A673 (cell line): Measurements from ENCODE around the gene GALNT2. TPM values are rescaled to one million over a fixed set of nuclear protein-coding genes. Genes with fewer than 3 reads are reported as not detected.

Experiments
- BruUV-seq: library from RNA; stranded (reverse); fragments of 400-500 nt; replicated peaks from 2 replicates; lab custom pipeline; 2021; lab: Mats Ljungman, UMichigan
- CTCF ChIA-PET: fragments of 300-600 bp; sonication (Branson Sonifier 250); formaldehyde crosslinking; loops from one replicate; lab custom pipeline; 2022; ENCODE audit warnings: antibody characterized with exemption; lab: Charles Lee
- POLR2A ChIA-PET: fragments of 300-600 bp; sonication (Branson Sonifier 250); formaldehyde crosslinking; loops from one replicate; lab custom pipeline; 2022; ENCODE audit warnings: antibody characterized with exemption; ENCODE audit not compliant: low non-redundant PET; lab: Charles Lee
- DNase-seq: peaks from one replicate; pipeline ENCODE4 v3.0.0-alpha.2; 2015; ENCODE audit warnings: low spot score
- H3K27ac ChIP-seq: fragments of 200-600 bp; sonication (generic); 2 replicates; pipeline ENCODE4 v1.5.1; 2016; ENCODE audit warnings: mixed run types, low read depth, mild to moderate bottlenecking, mixed read lengths, antibody characterized with exemption, low read length; ENCODE audit not compliant: poor library complexity, severe bottlenecking
- H3K27me3 ChIP-seq: fragments of 200-600 bp; sonication (generic); replicated peaks from 2 replicates; pipeline ENCODE4 v1.6.1; 2017; ENCODE audit warnings: mixed run types, low read depth, mild to moderate bottlenecking, mixed read lengths, antibody characterized with exemption, low read length; ENCODE audit not compliant: insufficient read depth, poor library complexity
- H3K36me3 ChIP-seq: fragments of 200-600 bp; sonication (generic); 2 replicates; pipeline ENCODE4 v1.6.1; 2016; ENCODE audit warnings: mixed run types, mild to moderate bottlenecking, mixed read lengths, antibody characterized with exemption, low read length; ENCODE audit not compliant: insufficient read depth, poor library complexity, severe bottlenecking
- H3K4me1 ChIP-seq: fragments of 200-600 bp; sonication (generic); 2 replicates; pipeline ENCODE4 v1.6.1; 2017; ENCODE audit warnings: mixed run types, mild to moderate bottlenecking, mixed read lengths, antibody characterized with exemption, low read length; ENCODE audit not compliant: insufficient read depth, poor library complexity, severe bottlenecking
- H3K4me3 ChIP-seq: fragments of 200-600 bp; sonication (generic); 2 replicates; pipeline ENCODE4 v1.5.1; 2016; ENCODE audit warnings: low read depth, mixed run types, mild to moderate bottlenecking, mixed read lengths, low read length; ENCODE audit not compliant: poor library complexity, severe bottlenecking
- H3K9me3 ChIP-seq: fragments of 200-600 bp; sonication (generic); 2 replicates; pipeline ENCODE4 v1.6.1; 2016; ENCODE audit warnings: mixed run types, low read depth, mild to moderate bottlenecking, mixed read lengths, antibody characterized with exemption, low read length; ENCODE audit not compliant: poor library complexity, severe bottlenecking
- CTCF ChIP-seq: fragments of 300-800, 200-600 bp; sonication (generic); conservative IDR thresholded peaks from 2 replicates; pipeline ENCODE4 v1.5.1; 2017; ENCODE audit warnings: low read depth, mild to moderate bottlenecking, antibody characterized with exemption, low read length, moderate library complexity, mixed read lengths
- EZH2 ChIP-seq: fragments of 200-600 bp; sonication (generic); IDR thresholded peaks from 2 replicates; pipeline ENCODE4 v1.6.1; 2017; ENCODE audit warnings: borderline replicate concordance, low read depth, mild to moderate bottlenecking, mixed read lengths, antibody characterized with exemption, low read length; ENCODE audit not compliant: poor library complexity, severe bottlenecking
- intact Hi-C: fragments of 100-400 bp; cut with micrococcal nuclease; formaldehyde crosslinking; loops from one replicate; pipeline ENCODE4 v1.10.0; 2022; ENCODE audit not compliant: unreplicated experiment
- total RNA-seq: library from RNA; stranded (reverse); gene quantifications from 2 replicates; pipeline ENCODE4 v1.2.3, GENCODE V29; 2021

The GALNT2 gene
- total RNA-seq, 1 experiment from 2014 or later, result 94.6 TPM

GRCh38 chr1:230067419-230067870 is 407 bp downstream of the GALNT2 start:
- Histone ChIP-seq H3K4me3 (peak overlapping the region; percentile 96), H3K27me3 (no peaks in the 10 kb centered on the region), H3K27ac (peak overlapping the region; percentile 79), H3K4me1 (peaks cover 21% of the 10 kb centered on the region), H3K36me3 (no peaks in the 10 kb centered on the region), H3K9me3 (peaks cover under 1% of the 10 kb centered on the region)
- peak; percentile 42 for DNase-seq
- no peak for TF ChIP-seq CTCF
- no peak for TF ChIP-seq EZH2
- intact Hi-C loops, result loop anchor here (10.0 kb wide), 1 partner anchor 167 kb away; no protein-coding TSS in a partner anchor
- no TSS peak for BruUV-seq
- ChIA-PET POLR2A (interaction anchor here (0.7 kb wide), 1 partner anchor 40 kb away, joined by 3 read pairs; no protein-coding TSS in a partner anchor), CTCF (no interaction called here)

GRCh38 chr1:230067871-230068620 is 1.0 kb downstream of the GALNT2 start:
- Histone ChIP-seq H3K36me3 (no peaks in the 10 kb centered on the region), H3K4me3 (peak overlapping the region; percentile 96), H3K27ac (peak overlapping the region; percentile 79), H3K9me3 (no peaks in the 10 kb centered on the region), H3K27me3 (no peaks in the 10 kb centered on the region), H3K4me1 (peaks cover 27% of the 10 kb centered on the region)
- ChIA-PET POLR2A (no interaction called here), CTCF (no interaction called here)
- TF ChIP-seq EZH2 (no peak), CTCF (peak; percentile 21; the same call in 1 of the 2 replicates)
- no TSS peak for BruUV-seq
- DNase-seq, result peak; percentile 38
- intact Hi-C loops, result loop anchor here (2.0 to 10.0 kb wide), 2 partner anchors 99 to 167 kb away; no protein-coding TSS in a partner anchor

- no TSS peak for BruUV-seq
- intact Hi-C loops, result loop anchor here (2.0 to 10.0 kb wide), 2 partner anchors 98 to 166 kb away; no protein-coding TSS in a partner anchor
Measured at GRCh38 chr1:230068621-230068873, 1.5 kb downstream of the GALNT2 start.

More at GRCh38 chr1:230068621-230068873, 1.5 kb downstream of the GALNT2 start:
- CTCF ChIA-PET, result no interaction called here
- Histone ChIP-seq H3K4me1 (peaks cover 32% of the 10 kb centered on the region), H3K4me3 (peak overlapping the region; percentile 96), H3K27me3 (no peaks in the 10 kb centered on the region), H3K9me3 (no peaks in the 10 kb centered on the region), H3K36me3 (no peaks in the 10 kb centered on the region), H3K27ac (peak overlapping the region; percentile 79)
- no peak for DNase-seq
- POLR2A ChIA-PET, result no interaction called here
- no peak for TF ChIP-seq EZH2
- no peak for TF ChIP-seq CTCF
